ENCODE measurements around the gene RGS3.

Gene RGS3

DNA sequence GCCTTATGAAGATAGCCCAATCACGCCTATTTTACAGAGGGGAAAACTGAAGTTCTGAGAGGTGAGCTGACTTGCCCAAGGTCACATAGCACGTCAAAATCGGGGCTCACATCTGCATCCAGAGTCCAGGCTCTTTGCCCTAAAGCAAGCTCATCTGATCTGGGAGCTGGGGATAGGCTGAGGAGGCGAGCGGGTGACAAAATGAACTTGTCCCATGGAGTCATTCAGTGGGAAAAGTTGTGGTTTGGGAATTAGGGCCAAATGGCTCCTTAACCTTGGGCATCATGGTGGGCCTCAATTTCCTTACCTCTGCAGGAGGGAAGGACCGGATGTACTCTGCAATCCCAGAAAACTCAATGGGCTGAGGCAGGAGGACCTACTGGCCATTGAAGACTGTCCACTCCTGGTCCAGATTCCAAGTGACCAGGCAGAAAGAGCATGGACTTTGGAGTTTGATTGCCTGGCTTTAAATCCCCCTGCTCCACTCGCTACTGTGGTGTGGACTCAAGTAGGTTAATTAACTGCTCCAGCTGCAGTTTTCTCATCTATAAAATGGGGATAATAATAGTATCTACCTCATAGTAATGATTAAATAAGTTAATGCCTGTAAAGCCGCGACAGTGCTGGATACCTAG lies 160.4 kb downstream of the RGS3 start:
- Histone ChIP-seq H3K4me3 (replicated peaks; ENCODE audit: insufficient read depth, low read length) (no peak overlapping the region), H3K27ac (replicated peaks) (no peak overlapping the region), H3K27me3 (ENCODE audit: insufficient read depth, poor library complexity, severe bottlenecking) (peaks cover 2% of the 10 kb centered on the region)
- no peak for TF ChIP-seq GABPA (IDR thresholded peaks at IDR 0.05; ENCODE audit: low read depth)
- TF ChIP-seq SPI1 (IDR thresholded peaks at IDR 0.05; ENCODE audit: borderline replicate concordance, low read depth): no peak
- TF ChIP-seq, protein P1, sequence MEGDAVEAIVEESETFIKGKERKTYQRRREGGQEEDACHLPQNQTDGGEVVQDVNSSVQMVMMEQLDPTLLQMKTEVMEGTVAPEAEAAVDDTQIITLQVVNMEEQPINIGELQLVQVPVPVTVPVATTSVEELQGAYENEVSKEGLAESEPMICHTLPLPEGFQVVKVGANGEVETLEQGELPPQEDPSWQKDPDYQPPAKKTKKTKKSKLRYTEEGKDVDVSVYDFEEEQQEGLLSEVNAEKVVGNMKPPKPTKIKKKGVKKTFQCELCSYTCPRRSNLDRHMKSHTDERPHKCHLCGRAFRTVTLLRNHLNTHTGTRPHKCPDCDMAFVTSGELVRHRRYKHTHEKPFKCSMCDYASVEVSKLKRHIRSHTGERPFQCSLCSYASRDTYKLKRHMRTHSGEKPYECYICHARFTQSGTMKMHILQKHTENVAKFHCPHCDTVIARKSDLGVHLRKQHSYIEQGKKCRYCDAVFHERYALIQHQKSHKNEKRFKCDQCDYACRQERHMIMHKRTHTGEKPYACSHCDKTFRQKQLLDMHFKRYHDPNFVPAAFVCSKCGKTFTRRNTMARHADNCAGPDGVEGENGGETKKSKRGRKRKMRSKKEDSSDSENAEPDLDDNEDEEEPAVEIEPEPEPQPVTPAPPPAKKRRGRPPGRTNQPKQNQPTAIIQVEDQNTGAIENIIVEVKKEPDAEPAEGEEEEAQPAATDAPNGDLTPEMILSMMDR (IDR thresholded peaks at IDR 0.05; ENCODE audit: insufficient read depth, low read length): no peak
- TF ChIP-seq, protein P2, sequence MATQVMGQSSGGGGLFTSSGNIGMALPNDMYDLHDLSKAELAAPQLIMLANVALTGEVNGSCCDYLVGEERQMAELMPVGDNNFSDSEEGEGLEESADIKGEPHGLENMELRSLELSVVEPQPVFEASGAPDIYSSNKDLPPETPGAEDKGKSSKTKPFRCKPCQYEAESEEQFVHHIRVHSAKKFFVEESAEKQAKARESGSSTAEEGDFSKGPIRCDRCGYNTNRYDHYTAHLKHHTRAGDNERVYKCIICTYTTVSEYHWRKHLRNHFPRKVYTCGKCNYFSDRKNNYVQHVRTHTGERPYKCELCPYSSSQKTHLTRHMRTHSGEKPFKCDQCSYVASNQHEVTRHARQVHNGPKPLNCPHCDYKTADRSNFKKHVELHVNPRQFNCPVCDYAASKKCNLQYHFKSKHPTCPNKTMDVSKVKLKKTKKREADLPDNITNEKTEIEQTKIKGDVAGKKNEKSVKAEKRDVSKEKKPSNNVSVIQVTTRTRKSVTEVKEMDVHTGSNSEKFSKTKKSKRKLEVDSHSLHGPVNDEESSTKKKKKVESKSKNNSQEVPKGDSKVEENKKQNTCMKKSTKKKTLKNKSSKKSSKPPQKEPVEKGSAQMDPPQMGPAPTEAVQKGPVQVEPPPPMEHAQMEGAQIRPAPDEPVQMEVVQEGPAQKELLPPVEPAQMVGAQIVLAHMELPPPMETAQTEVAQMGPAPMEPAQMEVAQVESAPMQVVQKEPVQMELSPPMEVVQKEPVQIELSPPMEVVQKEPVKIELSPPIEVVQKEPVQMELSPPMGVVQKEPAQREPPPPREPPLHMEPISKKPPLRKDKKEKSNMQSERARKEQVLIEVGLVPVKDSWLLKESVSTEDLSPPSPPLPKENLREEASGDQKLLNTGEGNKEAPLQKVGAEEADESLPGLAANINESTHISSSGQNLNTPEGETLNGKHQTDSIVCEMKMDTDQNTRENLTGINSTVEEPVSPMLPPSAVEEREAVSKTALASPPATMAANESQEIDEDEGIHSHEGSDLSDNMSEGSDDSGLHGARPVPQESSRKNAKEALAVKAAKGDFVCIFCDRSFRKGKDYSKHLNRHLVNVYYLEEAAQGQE (IDR thresholded peaks at IDR 0.05; ENCODE audit: insufficient replicate concordance, low read depth): no peak
- TF ChIP-seq POLR2AphosphoS5 (IDR thresholded peaks at IDR 0.05; ENCODE audit: low read depth): no peak
- no peak for DNase-seq (ENCODE audit: low read depth in 1 of 2, low spot score in 1 of 2)

DNA sequence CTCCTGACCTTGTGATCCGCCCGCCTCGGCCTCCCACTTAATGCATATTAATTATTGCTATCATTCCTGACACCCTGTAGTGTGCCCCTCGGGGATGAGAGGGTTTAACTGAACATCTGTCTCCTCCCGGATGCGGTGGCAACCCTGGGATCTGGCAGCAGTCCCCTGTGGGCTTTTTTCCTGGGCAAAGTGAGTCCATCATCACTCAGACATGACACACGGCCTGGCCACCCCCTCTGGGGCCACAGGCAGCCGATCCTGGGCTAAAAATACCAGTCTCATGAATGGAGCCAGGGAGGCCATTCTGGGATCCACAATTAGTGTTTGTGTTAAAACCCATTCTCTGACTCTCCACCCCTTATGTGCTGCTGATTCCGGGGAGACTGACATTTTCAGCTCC lies 161.2 kb downstream of the RGS3 start:
- Histone ChIP-seq H3K27me3 (ENCODE audit: insufficient read depth, poor library complexity, severe bottlenecking) (no peaks in the 10 kb centered on the region), H3K27ac (replicated peaks) (no peak overlapping the region), H3K4me3 (replicated peaks; ENCODE audit: insufficient read depth, low read length) (no peak overlapping the region)
- no peak for DNase-seq (ENCODE audit: low read depth in 1 of 2, low spot score in 1 of 2)
- no peak for TF ChIP-seq SPI1 (IDR thresholded peaks at IDR 0.05; ENCODE audit: borderline replicate concordance, low read depth)
- TF ChIP-seq, protein P1 (IDR thresholded peaks at IDR 0.05; ENCODE audit: insufficient read depth, low read length): no peak
- TF ChIP-seq, protein P2 (IDR thresholded peaks at IDR 0.05; ENCODE audit: insufficient replicate concordance, low read depth): no peak

DNA sequence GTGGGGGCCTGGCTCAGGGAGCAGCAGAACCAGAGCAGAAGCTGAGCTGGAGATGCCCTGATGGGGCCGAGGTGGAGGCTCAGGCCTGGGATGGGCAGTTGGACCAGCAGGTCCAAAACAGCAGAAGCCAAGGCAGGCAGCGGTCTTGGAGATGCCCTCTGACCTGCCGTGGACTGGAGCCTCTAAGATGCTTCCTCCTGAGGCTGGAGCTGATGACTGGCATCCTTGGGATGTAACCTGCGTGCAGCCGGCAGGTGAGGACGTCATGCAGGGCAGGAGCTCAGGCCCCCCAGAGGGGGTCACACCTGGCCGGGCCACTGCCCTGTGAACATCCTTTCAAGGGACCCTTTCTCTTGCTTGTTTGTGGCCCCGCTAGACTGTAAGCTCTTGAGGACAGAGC lies 162.0 kb downstream of the RGS3 start:
- no peaks in the 10 kb centered on the region for H3K27me3 ChIP-seq (ENCODE audit: insufficient read depth, poor library complexity, severe bottlenecking)
- H3K4me3 ChIP-seq (replicated peaks; ENCODE audit: insufficient read depth, low read length): no peak overlapping the region
- TF ChIP-seq POLR2AphosphoS5 (IDR thresholded peaks at IDR 0.05; ENCODE audit: low read depth): no peak
- no peak for DNase-seq (ENCODE audit: low read depth in 1 of 2, low spot score in 1 of 2)
- no peak overlapping the region for H3K27ac ChIP-seq (replicated peaks)

DNA sequence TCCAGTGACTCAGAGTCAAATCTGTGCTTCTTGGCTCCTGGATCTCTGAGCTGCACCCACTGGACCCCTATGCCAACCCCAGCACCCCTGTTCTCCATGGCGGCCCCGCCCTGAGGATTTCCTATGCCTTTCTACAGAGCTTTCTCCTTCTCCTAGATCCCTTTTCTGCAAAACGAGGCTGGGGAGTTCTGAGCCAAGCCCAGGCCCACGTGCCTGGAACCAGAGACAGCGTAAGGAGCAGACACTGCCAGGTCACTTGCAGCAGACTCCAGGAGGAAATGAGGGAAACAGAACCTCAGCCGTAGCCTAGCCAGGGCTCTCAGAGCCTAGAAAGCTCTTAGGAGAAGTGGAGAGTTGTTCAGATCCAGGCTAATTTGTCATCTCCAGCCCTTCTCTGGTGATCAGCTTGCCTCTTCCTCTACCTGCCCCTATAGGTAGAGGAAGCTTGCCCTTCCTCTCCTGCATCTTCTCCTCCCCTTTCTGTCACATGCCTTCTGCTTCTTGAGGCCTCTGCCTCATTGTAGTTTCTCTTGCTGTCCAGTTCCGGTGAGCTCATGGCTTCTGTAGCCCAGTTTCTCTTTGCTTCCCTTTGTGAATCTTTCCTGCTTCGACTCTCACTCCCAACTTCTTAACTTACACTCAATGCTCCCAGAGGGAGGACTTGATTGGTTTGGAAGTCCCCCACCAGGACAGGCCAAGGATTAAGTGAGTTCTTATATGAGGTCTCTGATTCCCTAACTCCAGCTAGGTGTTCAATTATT lies 163.4 kb downstream of the RGS3 start:
- Histone ChIP-seq H3K27ac (replicated peaks) (no peak overlapping the region), H3K4me3 (replicated peaks; ENCODE audit: insufficient read depth, low read length) (no peak overlapping the region), H3K27me3 (ENCODE audit: insufficient read depth, poor library complexity, severe bottlenecking) (peaks cover 7% of the 10 kb centered on the region)
- no peak for DNase-seq (ENCODE audit: low read depth in 1 of 2, low spot score in 1 of 2)
- TF ChIP-seq SPI1 (IDR thresholded peaks at IDR 0.05; ENCODE audit: borderline replicate concordance, low read depth) (no peak), POLR2AphosphoS5 (IDR thresholded peaks at IDR 0.05; ENCODE audit: low read depth) (no peak), GABPA (IDR thresholded peaks at IDR 0.05; ENCODE audit: low read depth) (no peak)
- TF ChIP-seq, protein P1 (IDR thresholded peaks at IDR 0.05; ENCODE audit: insufficient read depth, low read length): no peak
- TF ChIP-seq, protein P2 (IDR thresholded peaks at IDR 0.05; ENCODE audit: insufficient replicate concordance, low read depth): no peak
